K562 treated with DMSO at 1 percent for 4 hours (cell line): ENCODE results near the gene MPDZ. TPM values are rescaled to one million over a fixed set of nuclear protein-coding genes. Genes with fewer than 3 reads are reported as not detected.

Source experiments
- total RNA-seq: library from RNA; unstranded; fragments of 300-600 nt; gene quantifications from 2 replicates; pipeline ENCODE4 v1.2.3, GENCODE V29; 2022; ENCODE audit not compliant: insufficient read depth

Gene MPDZ, protein sequence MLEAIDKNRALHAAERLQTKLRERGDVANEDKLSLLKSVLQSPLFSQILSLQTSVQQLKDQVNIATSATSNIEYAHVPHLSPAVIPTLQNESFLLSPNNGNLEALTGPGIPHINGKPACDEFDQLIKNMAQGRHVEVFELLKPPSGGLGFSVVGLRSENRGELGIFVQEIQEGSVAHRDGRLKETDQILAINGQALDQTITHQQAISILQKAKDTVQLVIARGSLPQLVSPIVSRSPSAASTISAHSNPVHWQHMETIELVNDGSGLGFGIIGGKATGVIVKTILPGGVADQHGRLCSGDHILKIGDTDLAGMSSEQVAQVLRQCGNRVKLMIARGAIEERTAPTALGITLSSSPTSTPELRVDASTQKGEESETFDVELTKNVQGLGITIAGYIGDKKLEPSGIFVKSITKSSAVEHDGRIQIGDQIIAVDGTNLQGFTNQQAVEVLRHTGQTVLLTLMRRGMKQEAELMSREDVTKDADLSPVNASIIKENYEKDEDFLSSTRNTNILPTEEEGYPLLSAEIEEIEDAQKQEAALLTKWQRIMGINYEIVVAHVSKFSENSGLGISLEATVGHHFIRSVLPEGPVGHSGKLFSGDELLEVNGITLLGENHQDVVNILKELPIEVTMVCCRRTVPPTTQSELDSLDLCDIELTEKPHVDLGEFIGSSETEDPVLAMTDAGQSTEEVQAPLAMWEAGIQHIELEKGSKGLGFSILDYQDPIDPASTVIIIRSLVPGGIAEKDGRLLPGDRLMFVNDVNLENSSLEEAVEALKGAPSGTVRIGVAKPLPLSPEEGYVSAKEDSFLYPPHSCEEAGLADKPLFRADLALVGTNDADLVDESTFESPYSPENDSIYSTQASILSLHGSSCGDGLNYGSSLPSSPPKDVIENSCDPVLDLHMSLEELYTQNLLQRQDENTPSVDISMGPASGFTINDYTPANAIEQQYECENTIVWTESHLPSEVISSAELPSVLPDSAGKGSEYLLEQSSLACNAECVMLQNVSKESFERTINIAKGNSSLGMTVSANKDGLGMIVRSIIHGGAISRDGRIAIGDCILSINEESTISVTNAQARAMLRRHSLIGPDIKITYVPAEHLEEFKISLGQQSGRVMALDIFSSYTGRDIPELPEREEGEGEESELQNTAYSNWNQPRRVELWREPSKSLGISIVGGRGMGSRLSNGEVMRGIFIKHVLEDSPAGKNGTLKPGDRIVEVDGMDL (N-terminal part only)
- 3.7 and 4.2 TPM in 2 replicates for total RNA-seq

GRCh38 chr9:13279284-13280141, at the start of gene MPDZ:
Gene MPDZ (minus strand): TSS chr9:13279692. CDS start chr9:13250315, 29,377 bp downstream.

